ENCODE measurements around the gene ZNF470.

Gene ZNF470
- 17.1 to 24.6 reads per million in 2 donors for total RNA-seq

DNA sequence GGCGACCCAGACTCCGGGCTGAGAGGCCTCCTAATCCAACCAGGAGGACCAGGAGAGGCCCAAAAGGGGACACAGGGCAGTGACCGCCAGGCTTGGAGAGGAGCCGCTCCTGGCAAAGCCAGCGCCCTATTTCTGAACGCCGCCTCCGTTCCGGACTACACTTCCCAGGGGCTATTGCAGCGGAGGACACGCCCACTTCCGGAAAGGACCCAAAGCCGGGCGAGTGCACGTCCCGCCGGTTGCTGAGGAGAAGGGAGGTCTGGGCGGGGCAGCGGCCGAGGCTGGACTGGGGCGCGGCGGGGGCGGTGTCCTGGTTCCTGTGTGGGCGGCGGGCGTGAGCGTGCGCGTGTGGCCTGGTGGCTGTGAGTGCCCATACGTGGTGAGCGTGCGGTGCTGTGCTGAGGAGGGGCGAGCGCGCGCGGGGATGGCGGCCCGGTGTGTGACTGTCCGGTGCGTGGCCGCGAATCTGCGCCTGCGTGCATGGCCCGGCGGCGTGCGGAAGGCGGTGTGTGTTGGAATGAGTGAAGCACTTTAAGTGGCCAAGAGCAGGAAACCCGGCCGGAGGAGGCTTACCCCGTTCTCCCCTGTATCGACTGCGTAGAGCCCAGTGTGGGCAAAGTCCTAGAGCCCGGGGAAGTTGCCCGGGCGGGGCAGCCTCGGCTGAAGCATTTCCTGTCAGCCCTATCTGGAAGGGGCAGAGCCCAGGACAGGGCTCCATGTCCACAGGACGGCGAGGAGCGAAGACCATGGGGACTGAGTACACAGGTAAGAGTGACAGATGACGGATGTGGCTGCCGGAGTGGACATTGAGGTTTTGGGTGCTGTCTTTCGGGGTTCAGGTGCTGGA, at the start of gene ZNF470:
Gene ZNF470 (plus strand): TSS at position 195 of the 847 bp plus-strand sequence. CDS start 2,844 bp downstream, outside the sequence.
- DNase-seq: peak; percentile 63

GRCh38 chr19:56525214-56525860, 41.9 kb upstream of the ZNF470 start:
- no peak for DNase-seq

DNA sequence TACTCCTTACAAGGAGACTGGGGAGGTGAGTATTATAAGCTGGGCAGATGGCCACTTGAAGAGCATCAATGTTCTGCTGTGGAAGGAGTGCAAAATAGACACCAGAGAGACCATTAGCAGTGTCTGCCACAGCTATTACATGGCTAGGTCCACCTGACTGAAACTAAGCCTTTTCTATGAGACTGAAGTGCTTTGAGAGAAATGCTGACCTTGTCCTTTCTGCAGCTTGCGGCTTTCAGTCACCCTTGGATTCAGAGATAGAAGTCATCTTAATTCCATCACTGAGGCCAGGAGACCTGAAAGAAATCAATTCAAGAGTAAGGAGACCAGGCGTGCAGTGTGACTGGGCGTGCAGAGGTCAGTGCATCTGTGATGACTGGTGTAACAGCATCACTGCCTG, 29.8 kb upstream of the ZNF470 start:
- no peak for DNase-seq

DNA sequence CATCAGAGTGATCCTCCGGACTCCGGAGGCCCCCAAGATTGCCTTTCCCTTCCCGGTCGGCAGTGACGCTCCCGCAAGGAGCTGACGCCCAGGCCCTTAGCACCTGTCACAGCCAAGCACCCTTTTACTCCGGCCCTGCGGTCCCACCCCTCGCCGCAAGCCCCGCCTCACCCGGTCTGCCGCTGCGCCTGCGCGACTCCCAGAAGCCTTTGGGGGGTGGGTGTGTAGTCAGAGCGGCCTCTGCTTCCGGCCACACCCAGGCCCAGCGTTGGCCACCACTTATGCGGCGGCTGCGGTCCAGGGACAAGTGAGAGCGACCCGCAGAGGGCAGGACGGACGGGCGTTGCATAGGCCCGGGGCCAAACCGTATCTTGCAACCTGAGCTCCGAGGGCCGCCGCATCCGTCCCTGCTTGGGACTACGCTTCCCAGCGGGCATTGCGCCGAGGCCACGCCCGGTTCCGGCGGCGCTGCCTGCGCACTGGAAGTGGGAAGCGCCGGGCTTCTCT, 29.0 kb upstream of the ZNF470 start:
- DNase-seq: peak; percentile 38

- DNase-seq: peak; percentile 27
Observed at GRCh38 chr19:56538761-56539263, 28.5 kb upstream of the ZNF470 start, which contains the start of gene ZFP28. Gene ZFP28 (plus strand): TSS chr19:56538948. CDS start chr19:56539019, 71 bp downstream.

DNA sequence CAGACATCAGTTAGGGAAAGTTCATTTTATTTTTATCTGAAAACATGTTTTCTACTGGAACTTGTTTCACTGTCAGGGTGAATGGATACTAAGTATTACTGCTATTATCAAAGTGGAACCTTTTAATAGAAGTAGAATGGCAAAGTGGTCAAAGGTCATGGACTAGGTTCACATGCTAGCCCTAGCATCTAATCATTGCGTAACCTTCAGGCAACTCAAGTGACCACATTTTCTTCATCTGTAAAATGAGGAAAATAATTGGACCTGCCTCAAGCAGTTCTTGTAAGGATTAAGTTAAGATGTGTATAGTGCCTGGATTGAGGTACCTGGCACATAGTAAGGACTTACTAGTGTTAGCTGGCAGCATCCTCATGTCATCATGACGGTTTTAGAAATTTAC, 23.5 kb upstream of the ZNF470 start:
- no peak for DNase-seq

GRCh38 chr19:56547535-56547934, 19.7 kb upstream of the ZNF470 start:
- DNase-seq: no peak

GRCh38 chr19:56554272-56554869, 12.9 kb upstream of the ZNF470 start:
- DNase-seq: no peak

GRCh38 chr19:56562766-56563165, 4.5 kb upstream of the ZNF470 start:
- no peak for DNase-seq

DNA sequence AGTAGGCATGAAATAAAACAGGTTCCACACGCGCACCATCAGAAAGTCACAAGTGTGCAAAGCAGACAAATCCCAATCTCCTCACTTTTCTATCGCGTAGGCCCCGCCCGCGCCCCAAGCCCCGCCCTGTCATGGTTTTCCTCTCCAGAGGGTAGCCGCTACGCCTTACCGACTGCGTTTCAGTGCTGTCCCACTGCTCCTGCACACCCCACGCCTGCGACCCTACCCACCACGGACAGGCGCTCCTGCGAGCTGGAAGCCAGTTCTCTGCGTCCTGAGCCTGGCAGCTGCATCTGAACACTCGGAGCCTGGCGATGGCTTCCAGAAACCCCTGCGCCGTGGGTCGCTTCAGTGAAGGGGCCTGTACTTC, 379 bp upstream of the ZNF470 start:
- DNase-seq: peak; percentile 6

DNA sequence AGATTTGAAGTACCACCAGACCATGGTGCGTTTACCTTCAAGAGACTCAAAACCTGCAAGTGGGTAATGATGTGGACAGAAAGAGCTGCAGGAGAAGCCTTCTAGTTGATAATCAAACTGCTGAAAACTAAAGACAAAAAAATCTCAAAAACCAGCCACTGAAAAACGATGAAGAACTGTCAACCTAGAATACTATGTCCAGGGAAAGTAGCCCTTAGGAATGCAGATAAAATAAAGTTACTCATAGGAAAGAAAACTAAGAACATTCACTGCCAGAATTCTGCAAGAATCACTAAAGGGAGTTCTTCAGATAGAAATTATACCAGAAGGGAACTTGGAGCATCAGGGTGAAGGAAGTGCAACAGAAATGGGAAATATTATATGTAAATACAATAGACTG, 5.3 kb downstream of the ZNF470 start:
- no peak for DNase-seq

DNA sequence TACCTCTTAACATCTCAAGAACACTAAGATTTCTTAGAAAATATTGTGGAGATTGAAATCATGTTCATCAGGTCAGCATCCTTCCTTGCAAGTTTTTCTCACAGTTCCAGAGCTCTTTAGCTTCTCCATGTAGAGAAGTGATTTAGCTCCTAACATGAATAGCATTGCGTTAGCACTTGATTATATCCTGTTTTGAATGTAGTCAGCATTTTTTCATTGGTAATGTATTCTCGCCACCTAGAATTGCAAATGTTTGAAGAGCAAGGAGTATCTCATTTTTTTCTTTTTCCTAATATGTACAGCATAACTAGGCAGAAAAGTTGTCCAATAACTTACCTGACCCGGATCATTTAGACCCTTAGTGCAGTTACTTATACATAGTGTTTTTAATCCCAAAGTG, 6.6 kb downstream of the ZNF470 start:
- no peak for DNase-seq

GRCh38 chr19:56577719-56578602, 10.7 kb downstream of the ZNF470 start:
- no peak for DNase-seq

GRCh38 chr19:56594446-56594782, 27.1 kb downstream of the ZNF470 start:
- no peak for DNase-seq

DNA sequence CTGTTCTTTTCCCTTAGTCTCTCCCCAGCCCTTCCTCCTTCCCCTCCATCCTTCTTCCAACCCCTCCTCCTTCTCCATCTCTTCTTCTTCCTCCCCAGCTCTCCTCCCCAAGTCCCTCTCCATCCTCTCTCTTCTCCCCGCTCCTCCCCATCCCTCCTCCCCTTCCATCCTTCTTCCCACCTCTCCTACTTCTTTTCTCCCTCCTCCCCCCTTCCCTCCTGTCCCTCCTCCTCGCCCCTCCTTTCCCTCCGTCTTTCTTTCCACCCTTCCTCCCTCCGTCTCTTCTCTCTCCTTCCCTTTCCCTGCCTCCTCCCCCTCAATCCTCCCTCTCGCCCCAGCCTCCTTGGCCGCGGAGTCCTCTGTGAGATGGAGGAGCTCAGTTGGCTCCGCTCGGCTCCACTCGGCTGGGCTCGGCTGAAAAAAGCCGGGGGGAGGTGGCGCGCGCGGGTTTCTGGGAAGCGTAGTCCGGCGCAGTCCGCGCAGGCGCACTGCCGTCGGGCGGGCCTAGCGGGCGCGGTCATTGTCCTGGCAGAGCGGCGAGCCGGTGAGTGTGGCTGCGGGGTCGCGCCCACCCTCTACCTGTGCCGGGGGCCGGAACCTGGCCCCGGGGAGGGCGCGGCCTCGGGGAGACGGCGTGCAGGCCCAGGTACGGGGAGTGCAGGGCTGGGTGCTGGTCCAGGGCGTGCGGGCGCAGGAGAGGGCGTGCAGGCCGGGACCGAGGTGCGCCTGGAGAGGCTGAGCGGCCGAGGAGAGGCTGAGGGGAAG, 27.7 kb downstream of the ZNF470 start, which contains the start of gene ZNF71:
Gene ZNF71 (plus strand): TSS at position 520 of the 765 bp plus-strand sequence. CDS start 6,257 bp downstream, outside the sequence.
- DNase-seq: peak; percentile 69

GRCh38 chr19:56595548-56595899, 28.3 kb downstream of the ZNF470 start:
- DNase-seq: no peak

GRCh38 chr19:56596676-56597075, 29.4 kb downstream of the ZNF470 start:
- no peak for DNase-seq

- no peak for DNase-seq
Observed at GRCh38 chr19:56597696-56598095, 30.4 kb downstream of the ZNF470 start.

DNA sequence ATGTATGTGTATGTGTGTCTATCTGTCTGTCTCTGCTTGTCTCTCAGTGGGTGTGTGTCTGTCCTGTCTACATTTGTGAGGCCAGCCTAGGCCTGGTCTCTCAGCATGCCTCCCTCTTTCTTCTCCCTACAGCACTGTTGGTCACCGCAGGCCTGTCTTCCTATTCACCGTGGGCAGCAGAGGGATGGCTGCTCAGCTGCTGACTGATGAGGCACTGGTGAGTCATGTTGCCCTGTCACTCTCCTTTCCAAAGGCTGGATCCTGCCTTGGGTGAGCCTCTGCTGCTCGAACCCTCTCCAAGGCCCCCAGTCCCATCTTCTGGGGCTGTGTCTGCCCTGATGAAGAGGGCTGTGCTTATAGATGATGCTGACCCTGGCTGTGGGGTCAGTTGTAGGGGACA, 34.1 kb downstream of the ZNF470 start:
- DNase-seq: no peak

GRCh38 chr19:56603829-56604228, 36.6 kb downstream of the ZNF470 start:
- DNase-seq: no peak

GRCh38 chr19:56608274-56608964, 41.2 kb downstream of the ZNF470 start:
- no peak for DNase-seq

Measured in activated gamma-delta T cell (primary cell).